Measurements from ENCODE around the gene MMEL1. TPM values are rescaled to one million over a fixed set of nuclear protein-coding genes. Genes with fewer than 3 reads are reported as not detected.

The MMEL1 gene
- total RNA-seq, 6 donors from 2014 or later, result 2.9 to 5.5 (median 5.1) TPM; not detected in 2

DNA sequence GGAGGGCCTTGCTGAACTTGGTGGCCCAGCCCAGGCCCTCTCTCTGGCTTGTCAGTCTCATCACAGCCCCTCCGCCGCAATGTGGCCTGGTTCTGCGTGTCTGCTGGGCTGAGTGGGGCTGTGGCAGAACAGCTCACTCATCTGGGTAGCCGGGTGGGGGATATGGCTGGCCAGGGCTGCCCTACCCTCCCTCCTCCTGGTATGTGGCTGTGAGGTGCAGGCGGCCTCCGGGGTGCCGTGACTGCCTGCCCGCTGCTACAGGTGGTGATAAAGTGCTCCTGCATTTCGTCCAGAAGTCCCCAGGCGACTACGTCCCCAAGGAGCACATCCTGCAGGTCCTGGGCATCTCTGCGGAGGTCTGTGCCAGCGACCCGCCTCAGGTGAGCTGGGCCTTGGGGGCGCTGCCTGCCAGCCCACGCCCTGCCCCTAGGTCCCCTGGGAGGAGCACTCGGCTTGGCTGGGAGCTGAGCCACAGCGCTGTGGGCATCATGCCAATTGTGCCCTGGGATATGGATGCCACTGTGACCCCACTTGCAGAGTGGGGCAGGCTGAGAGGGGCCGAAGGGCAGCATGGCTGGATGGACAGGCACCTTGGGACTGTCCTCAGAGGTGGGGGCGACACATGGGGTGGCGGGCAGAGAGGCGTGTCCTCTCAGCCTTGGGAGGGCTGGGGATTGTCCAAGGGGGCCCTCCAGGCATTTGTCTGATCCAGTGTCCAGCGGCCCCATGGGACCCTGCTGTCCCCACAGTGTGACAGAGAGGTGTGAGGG lies 44.0 kb downstream of the MMEL1 start:
- H3K36me3 ChIP-seq, result peaks cover 0 to 18% (median 11%) of the 10 kb centered on the region in 4 donors
- DNase-seq (peak in 1 of 2 donors; percentile 71), ATAC-seq (ENCODE audit: low FRiP score in 2 of 2) (no peak)
- H3K27me3 ChIP-seq, result no peaks in the 10 kb centered on the region
- no peaks in the 10 kb centered on the region for H3K9me3 ChIP-seq
- no peak overlapping the region for H3K4me3 ChIP-seq
- no peak overlapping the region for H3K27ac ChIP-seq
- TF ChIP-seq EP300 (IDR thresholded peaks at IDR 0.05) (no peak), POLR2AphosphoS5 (IDR thresholded peaks at IDR 0.05) (no peak), POLR2A (IDR thresholded peaks at IDR 0.05) (no peak)
- TF ChIP-seq, protein P1, sequence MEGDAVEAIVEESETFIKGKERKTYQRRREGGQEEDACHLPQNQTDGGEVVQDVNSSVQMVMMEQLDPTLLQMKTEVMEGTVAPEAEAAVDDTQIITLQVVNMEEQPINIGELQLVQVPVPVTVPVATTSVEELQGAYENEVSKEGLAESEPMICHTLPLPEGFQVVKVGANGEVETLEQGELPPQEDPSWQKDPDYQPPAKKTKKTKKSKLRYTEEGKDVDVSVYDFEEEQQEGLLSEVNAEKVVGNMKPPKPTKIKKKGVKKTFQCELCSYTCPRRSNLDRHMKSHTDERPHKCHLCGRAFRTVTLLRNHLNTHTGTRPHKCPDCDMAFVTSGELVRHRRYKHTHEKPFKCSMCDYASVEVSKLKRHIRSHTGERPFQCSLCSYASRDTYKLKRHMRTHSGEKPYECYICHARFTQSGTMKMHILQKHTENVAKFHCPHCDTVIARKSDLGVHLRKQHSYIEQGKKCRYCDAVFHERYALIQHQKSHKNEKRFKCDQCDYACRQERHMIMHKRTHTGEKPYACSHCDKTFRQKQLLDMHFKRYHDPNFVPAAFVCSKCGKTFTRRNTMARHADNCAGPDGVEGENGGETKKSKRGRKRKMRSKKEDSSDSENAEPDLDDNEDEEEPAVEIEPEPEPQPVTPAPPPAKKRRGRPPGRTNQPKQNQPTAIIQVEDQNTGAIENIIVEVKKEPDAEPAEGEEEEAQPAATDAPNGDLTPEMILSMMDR (IDR thresholded peaks at IDR 0.05), result no peak
- 93% methylated on average over 10 of the region's 23 CpGs; no CpG with 5 or more reads in 1 of the 2 donors for WGBS, 2 donors
- peaks cover 32 to 56% (median 36%) of the 10 kb centered on the region in 4 donors for H3K4me1 ChIP-seq

DNA sequence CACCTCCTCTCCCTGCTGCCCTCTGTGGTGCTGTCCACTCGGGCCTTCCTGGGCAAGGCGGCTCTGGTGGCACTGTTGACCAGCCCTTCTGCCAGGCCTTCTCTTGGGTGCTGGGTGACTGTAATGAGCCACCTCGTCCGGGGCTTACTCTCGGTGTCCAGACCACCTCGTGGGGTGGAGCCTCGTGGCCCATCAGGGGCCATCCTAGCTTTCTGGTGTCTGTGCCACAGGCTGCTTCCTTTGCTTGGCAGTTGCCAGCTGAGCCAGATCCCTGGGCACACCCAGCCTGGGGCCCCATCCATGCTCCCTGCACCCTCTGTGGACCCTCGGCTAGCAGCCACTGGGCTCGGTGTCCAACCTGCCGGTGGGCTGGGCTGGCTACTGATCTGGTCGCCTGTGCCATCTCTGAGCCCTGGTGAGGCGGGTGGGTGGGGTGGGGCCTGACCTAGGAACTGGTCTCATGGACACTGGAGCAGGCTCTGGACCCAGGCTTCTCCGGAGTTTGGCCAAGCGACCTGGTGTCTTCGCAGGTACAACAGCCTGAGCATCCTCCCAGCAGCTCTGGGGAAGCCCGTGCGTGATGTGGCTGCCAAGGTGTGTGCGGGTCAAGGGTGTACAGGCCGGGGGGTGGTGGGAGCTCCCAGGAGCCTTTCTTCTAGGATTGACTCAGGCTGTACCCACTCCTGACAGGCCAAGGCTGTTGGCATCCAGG lies 44.8 kb downstream of the MMEL1 start:
- DNase-seq (peak in 1 of 2 donors; percentile 76), ATAC-seq (ENCODE audit: low FRiP score in 2 of 2) (no peak)
- H3K36me3 ChIP-seq, result peaks cover 0 to 18% (median 11%) of the 10 kb centered on the region in 4 donors
- no peak for TF ChIP-seq EP300 (IDR thresholded peaks at IDR 0.05)
- TF ChIP-seq, protein P1 (IDR thresholded peaks at IDR 0.05), result no peak
- TF ChIP-seq POLR2A (IDR thresholded peaks at IDR 0.05), result no peak
- TF ChIP-seq POLR2AphosphoS5 (IDR thresholded peaks at IDR 0.05), result no peak
- H3K27ac ChIP-seq, result peak overlapping the region in 1 of 4 donors; percentile 99
- H3K4me3 ChIP-seq, result peak overlapping the region in 3 of 4 donors; percentile 74 to 91 (median 90)
- peaks cover 34 to 56% (median 37%) of the 10 kb centered on the region in 4 donors for H3K4me1 ChIP-seq
- no peaks in the 10 kb centered on the region for H3K27me3 ChIP-seq
- 86 to 89% methylated on average over 5 to 16 of the region's 19 CpGs for WGBS, 2 donors
- H3K9me3 ChIP-seq, result no peaks in the 10 kb centered on the region

DNA sequence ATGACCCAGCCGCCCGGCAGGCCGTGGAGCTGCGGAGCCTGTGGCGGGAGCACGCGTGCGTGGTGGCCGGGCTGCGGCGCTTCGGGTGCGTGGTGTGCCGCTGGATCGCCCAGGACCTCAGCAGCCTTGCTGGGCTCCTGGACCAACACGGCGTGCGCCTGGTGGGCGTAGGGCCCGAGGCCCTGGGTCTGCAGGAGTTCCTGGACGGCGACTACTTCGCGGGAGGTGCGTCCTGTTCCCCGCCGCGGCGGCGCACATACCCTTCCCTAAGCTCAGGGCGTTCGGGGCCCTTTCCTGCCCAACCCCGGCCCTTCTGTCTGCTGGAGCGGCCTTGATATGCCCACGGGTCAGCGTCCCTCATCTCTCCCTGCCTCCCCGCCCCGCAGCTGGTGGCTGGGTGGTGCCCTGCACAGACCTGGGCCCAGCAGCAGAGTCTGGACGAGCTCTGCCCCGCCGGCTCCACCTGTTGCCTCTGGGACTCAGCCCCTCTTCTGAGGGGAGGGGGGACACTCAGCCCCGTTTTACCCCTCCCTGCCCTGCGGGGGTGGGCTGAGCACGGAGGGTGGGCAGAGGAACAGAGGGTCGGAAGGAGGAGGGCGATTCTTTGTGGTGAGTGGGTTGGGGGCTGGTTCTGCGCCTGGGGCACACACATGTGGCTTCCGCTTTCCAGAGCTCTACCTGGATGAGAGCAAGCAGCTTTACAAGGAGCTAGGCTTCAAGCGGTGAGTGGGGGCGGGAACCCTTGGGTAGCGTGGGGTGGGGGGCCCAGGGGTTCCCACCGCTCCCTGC lies 45.6 kb downstream of the MMEL1 start:
- Histone ChIP-seq H3K27ac (peak overlapping the region; percentile 96 to 99 (median 98)), H3K27me3 (no peaks in the 10 kb centered on the region), H3K9me3 (no peaks in the 10 kb centered on the region), H3K4me3 (peak overlapping the region; percentile 60 to 91 (median 82)), H3K4me1 (peaks cover 31 to 54% (median 35%) of the 10 kb centered on the region in 4 donors), H3K36me3 (peaks cover 0 to 18% (median 11%) of the 10 kb centered on the region in 4 donors)
- ATAC-seq (ENCODE audit: low FRiP score in 2 of 2) (peak in 1 of 2 donors; percentile 30), DNase-seq (no peak)
- 0 to 15% methylated on average over 6 to 29 of the region's 52 CpGs for WGBS, 2 donors
- TF ChIP-seq POLR2A (IDR thresholded peaks at IDR 0.05) (no peak), POLR2AphosphoS5 (IDR thresholded peaks at IDR 0.05) (no peak), EP300 (IDR thresholded peaks at IDR 0.05) (no peak)
- TF ChIP-seq, protein P1 (IDR thresholded peaks at IDR 0.05), result no peak

DNA sequence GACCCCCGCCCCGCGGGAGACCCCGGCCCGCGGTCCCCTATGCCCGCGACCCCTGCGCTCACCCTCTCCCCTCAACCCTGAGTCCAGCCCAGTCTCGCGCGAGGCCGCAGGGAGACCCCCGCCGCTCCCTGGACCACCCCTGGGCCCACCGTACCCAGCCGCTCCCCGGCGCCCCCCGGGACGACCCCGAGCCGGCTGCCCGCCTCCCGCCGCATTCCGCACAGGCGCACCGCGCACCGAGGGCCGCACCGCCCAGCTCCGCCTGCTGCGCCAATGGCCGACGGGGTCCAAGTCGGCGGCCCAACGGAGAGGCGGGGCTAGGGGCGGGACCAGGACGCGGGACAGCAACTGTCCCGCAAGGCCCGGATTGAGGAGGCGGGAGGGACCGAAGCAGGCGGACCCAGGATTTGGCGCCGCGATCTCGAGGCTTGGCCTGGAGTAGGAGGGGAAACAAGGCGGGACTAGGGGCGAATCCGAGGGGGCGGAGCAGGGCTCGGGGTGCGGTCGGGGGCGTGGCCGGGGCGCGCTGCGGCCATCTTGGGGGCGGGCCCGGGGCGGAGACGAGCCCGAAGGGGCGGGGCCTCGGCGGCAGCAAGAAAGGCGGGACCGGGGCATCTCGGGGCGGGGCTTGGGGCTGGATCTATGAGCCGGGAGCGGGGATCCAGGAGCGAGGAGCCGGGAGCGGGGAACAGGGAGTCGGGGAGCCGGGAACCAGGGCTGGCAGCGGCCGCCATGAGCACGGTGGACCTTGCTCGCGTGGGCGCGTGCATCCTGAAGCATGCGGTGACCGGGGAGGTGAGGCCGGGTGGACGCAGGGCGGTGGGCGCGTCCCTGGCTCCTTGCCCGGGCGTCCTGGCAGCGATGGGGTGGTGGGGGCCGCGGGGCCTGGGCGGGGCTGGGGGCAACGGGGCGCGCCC lies 46.4 kb downstream of the MMEL1 start, which contains the start of gene PRXL2B:
TSS of gene PRXL2B (plus strand) at position 624 of the 917 bp plus-strand sequence. CDS start at position 733, 109 bp downstream.
- peaks cover 0 to 18% (median 11%) of the 10 kb centered on the region in 4 donors for H3K36me3 ChIP-seq
- H3K27ac ChIP-seq, result peak within 1 kb of the TSS; percentile 96 to 99 (median 98)
- H3K9me3 ChIP-seq, result no peaks in the 10 kb centered on the region
- H3K4me3 ChIP-seq, result peak within 1 kb of the TSS; percentile 74 to 91 (median 84)
- ATAC-seq (ENCODE audit: low FRiP score in 2 of 2) (peak; percentile 96), DNase-seq (peak; percentile 100)
- H3K27me3 ChIP-seq, result no peaks in the 10 kb centered on the region
- no peak for TF ChIP-seq EP300 (IDR thresholded peaks at IDR 0.05)
- TF ChIP-seq, protein P1 (IDR thresholded peaks at IDR 0.05), result peak in 3 of 6 experiments; percentile 11 to 45 (median 25)
- peak; percentile 84 to 95 for TF ChIP-seq POLR2AphosphoS5 (IDR thresholded peaks at IDR 0.05)
- TF ChIP-seq POLR2A (IDR thresholded peaks at IDR 0.05), result peak in 3 of 4 donors; percentile 78 to 98 (median 85)
- peaks cover 37 to 54% (median 40%) of the 10 kb centered on the region in 4 donors for H3K4me1 ChIP-seq
- 0 to 1% methylated on average over 24 to 34 of the region's 107 CpGs for WGBS, 2 donors
